Stimulated activated CD4-positive, alpha-beta T cell treated with anti-CD3 and anti-CD28 coated beads, Interleukin-2, amount 100 ng/mL, for 4 hours (primary cell): ENCODE data around the gene BACE2.
"Not testable (repeated sequence)": the region's sequence is repeated elsewhere in the genome, so short reads cannot be mapped to it uniquely, and the experiment has no call there.

Experiments
- DNase-seq: peaks from one replicate; pipeline ENCODE4 v3.0.0-alpha.2; 2020; ENCODE audit warnings: low read depth

BACE2 gene

DNA sequence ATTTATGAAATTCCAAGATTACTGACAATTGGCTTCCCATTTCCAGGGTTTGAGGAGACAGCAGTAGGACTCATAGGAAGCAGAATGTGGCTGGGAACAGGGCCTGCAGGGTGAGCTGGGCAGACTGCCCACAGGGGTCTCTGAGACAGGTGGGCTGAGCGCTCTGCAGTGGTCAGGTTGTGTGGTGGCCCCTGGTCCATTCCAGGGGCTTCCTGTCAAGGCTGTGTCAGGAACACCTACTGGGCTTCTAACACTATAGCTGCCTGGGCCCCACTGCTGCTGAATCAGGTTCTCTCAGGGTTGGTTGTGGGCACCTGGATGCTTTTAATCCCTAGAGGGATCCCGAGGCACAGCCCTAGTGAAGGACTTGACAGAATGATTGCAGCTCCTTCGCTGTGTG is 72.1 kb downstream of the BACE2 start:
- DNase-seq = no peak

DNA sequence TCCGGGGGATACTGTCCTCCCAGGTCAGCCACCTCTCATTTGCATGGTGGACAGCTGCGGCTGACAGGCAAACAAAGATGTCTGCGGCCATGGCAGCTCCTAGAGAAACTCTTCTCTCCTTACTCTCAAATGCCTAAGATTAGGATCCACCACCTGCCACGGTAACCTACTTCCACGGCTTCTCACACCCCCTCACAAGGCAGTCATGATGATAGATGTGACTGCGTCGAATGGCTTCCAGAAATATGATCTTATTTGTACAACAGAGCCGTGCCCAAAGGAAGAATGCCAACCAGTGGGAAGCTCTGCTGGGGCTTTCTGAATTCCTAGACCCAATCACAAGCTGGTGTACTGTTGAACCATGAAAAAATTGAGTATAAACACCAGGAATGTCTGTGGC is 73.4 kb downstream of the BACE2 start:
- DNase-seq = no peak

DNA sequence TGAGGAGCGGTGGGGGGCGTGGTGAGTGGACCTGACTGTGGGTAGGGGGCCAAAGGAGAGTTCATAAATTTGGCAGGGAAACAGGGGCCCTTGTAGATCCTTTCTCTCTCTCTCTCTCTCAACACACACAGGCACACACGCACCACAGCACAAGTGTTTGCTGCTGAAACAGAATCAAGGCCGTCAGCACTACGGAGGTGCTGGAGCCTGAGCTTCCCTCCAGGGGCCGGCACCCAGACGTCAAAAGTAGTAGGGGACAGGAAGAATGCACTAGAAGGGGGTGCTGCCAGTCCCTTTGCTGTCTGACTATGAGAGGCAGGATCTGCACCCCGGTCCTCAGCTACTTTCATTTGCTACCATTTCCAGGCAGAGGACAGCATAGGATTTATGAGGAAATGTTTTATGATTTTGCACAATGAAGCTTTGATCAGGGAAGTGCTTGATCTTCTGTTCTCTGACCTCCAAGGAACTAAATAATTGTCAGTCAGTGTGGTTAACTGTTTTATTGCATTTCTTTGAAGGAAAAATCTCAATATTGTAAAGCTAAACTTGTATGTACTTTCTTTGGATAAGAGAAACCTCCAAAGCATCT is 74.4 kb downstream of the BACE2 start:
- no peak for DNase-seq

DNA sequence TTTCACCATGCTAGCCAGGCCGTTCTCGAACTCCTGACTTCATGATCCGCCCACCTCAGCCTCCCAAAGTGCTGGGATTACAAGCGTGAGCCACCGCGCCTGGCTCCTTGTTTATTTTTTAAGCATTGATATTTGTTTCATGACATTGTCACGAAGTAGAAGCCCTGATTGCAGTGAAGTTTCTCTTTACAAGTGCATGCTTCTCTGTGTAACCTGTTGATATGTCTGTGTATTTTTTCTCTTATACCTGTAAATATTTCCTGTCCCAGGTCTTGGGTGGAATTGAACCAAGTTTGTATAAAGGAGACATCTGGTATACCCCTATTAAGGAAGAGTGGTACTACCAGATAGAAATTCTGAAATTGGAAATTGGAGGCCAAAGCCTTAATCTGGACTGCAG is 75.1 kb downstream of the BACE2 start:
- DNase-seq = no peak

DNA sequence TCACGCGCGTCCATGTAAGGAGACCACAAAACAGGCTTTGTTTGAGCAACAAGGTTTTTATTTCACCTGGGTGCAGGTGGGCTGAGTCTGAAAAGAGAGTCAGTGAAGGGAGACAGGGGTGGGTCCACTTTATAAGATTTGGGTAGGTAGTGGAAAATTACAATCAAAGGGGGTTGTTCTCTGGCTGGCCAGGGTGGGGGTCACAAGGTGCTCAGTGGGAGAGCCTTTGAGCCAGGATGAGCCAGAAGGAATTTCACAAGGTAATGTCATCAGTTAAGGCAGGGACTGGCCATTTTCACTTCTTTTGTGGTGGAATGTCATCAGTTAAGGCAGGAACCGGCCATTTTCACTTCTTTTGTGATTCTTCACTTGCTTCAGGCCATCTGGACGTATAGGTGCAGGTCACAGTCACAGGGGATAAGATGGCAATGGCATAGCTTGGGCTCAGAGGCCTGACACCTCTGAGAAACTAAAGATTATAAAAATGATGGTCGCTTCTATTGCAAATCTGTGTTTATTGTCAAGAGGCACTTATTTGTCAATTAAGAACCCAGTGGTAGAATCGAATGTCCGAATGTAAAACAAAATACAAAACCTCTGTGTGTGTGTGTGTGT is 76.4 kb downstream of the BACE2 start:
- not testable (repeated sequence) for DNase-seq

DNA sequence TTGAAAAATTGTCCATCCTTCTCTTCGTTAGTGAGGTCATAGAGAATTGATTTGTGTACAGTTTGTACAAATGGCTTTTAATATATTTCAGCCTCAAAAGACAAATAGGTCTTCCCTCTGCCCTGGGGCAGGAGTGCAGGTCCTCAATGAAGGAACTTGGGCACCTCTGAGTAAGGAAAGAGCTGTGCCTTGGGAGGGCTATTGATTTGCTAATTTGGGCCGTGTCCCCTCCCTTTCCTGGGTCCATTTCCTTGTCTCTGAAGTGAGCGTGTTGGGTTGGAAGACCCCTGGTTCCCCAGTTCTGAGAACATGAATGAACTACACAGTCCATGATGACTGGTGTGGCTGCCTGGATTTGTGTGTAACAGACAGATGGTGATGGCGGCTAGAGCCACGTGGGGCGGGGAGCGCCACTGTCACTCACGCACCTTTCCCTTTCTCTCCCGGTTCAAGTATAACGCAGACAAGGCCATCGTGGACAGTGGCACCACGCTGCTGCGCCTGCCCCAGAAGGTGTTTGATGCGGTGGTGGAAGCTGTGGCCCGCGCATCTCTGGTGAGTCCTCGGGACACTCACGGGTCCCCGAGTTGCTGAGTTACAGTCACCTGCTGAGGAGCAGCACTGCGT is 77.7 kb downstream of the BACE2 start:
- DNase-seq = no peak

GRCh38 chr21:41246808-41247207 is 78.8 kb downstream of the BACE2 start:
- DNase-seq = no peak

DNA sequence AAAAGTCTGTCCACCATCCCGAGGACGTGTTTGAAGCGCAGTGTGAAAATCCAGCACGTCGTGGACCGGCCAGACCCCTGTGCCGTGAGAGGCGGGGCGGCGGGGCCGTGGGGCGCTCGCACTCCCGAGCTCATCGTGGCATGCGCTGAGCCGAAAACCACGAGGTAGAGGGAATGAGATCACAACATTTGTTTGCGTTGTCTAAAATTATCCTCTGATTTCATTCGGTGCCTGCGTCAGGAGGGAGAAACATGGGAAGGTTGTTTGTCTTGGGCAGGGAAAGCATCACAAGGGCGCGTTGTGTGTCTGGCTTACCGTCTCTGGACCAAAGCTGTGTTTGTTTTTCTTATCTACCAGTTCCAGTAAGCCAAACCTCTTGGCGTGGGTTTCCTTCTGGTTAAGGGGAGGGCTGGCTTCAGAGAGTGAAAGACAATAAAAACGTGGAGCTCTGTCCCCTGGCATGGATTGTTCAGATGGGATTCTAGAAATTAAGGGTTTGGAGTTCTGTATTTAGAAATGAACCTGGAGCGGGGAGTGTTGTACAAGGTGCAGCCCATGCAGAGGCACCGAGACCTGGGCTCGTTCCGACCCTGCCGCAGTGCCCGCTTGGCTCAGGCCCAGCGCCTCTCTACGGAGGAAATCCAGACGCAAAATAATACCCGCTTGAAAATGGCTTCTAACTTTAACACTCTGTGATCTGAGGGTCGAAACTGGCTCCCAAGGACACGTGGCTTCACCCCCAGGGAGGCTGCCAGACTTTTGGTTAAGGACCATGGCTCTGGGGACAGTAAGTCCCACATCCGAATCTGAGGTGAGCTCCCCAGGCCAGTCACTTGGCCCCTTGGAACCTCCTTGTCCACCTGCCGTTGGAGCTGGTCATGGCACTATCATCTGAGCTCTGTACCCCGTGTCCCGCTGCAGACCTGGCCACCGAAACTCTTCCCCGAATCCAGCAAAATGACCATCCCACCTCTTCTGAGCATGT is 79.9 kb downstream of the BACE2 start:
- DNase-seq = no peak

GRCh38 chr21:41249476-41249875 is 81.5 kb downstream of the BACE2 start:
- no peak for DNase-seq

DNA sequence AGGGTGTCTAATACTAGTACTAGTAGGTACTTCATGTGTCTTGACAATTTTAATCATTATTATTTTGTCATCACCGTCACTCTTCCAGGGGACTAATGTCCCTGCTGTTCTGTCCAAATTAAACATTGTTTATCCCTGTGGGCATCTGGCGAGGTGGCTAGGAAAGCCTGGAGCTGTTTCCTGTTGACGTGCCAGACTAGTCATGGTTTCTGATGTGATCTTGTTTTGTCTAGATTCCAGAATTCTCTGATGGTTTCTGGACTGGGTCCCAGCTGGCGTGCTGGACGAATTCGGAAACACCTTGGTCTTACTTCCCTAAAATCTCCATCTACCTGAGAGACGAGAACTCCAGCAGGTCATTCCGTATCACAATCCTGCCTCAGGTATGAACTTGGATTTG is 82.6 kb downstream of the BACE2 start:
- DNase-seq = no peak

- no peak for DNase-seq
Measured at GRCh38 chr21:41251961-41252642, 84.1 kb downstream of the BACE2 start.

DNA sequence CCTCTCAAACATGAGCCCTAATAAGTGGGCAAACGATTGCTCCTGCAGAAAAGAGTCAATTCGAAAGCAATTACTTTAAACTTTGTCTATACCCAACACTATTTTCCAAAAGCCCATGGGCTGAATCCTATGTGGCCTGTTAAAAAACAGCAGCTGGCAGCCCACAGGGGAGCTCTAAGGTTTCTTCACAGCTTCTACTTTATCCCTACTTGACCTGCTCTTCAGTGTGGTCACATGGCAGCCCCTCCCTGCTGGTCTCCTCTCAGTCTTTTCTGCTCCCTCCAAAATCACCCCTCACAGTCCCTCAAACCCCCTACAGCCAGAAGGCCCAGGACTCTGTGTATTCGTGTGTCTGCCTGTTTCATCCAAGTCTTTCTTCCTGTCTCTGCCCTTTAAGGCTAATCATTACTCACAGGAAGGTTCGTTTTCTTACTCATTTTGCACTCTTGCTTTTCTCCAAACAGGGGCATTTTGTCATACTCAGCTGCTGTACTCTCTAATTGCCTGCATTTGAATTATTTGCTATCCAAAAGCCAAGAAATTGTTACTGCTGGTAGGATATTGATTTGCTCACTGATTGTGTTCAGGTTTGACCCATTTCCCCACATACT is 86.2 kb downstream of the BACE2 start:
- no peak for DNase-seq

GRCh38 chr21:41255190-41255589 is 87.2 kb downstream of the BACE2 start:
- no peak for DNase-seq

DNA sequence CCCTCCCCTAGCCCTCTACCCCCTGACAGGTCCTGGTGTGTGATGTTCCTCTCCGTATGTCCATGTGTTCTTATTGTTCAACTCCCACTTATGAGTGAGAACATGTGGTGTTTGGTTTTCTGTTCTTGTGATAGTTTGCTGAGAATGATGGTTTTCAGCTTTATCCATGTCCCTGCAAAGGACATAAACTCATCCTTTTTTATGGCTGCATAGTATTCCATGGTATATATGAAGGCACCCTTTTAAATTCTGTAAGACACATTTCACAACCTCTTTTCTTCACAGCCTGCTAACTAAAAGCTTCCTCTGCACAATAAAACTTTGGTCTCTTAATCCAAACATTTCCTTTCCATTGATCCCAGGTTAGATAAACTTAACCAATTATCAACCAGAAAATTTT is 88.3 kb downstream of the BACE2 start:
- DNase-seq = not testable (repeated sequence)

DNA sequence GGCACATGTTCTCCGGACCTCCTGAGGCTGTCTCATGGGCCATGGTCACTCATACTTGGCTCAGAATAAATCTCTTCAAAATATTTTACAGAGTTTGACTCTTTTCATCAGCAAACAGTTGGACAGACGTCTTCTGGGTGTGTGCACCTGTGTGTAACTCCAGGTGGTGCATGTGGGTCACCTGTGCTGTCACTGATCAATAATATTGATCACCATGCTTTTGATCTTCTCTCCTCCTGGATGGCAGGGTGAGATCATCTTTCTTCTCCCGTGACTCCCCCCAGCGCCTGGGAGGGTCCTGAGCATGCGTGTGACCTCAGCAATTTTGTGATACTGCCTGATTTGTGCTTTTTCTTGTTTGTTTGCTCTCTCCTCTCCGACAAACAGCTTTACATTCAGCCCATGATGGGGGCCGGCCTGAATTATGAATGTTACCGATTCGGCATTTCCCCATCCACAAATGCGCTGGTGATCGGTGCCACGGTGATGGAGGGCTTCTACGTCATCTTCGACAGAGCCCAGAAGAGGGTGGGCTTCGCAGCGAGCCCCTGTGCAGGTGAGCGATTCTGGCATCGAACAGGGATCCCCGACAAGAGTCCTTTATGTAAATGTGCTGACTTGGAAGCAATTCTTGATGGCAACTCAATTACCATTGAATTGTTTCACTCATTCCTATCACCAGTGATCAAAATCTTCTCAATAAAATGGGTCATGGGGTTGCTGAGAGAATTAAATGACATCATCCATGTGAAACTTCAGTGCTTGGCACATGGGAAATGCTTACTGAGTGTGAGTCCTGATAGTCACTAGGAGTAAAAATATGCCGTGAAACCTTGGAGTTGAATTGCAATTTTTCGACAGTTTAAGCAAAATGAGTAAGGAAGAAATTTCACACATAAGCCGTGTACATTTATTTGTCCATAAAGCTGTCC is 89.1 kb downstream of the BACE2 start:
- DNase-seq = no peak

DNA sequence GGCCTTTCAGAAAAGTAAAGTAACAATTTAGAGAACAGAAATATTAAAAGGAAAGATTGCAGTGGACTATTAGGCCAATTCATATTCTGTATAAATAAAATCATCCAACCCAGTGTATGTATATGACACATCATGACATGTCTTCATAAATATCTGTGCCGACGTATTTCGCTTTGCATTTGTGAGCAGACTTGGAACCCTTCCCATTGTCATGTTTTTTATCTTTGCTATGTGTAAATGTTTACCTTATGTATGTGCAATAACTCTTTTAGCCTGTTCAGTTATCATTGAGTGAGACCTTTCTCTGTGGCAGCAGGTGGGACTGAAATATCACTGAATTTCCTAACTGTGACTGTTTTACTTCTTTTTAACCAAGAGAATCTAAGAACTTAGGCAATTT is 90.7 kb downstream of the BACE2 start:
- DNase-seq = no peak

DNA sequence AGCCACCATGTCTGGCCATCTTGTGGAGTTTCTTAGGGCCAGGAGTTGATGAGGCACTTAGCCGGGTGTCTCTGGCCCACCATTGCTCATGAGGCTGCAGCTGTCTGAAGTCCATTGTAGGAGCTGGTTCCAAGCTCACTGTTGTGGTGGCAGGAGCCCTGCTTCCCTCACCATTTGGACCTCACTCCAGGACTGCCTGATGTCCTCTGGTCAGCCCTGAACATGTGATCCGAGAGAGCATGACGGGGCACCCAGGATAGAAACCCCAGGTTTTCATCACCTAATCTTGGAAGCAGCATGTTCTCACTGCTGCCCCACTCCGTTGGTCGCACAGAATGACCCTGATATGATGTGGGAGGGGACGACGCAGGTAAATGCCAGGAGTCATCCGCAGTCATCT is 92.5 kb downstream of the BACE2 start:
- no peak for DNase-seq

GRCh38 chr21:41267346-41267745 is 99.4 kb downstream of the BACE2 start:
- no peak for DNase-seq

GRCh38 chr21:41269535-41269934 is 101.6 kb downstream of the BACE2 start:
- no peak for DNase-seq

GRCh38 chr21:41277196-41277595 is 109.2 kb downstream of the BACE2 start:
- DNase-seq = no peak
